HepG2 (cell line): ENCODE results near the gene COMMD4. TPM values are rescaled to one million over a fixed set of nuclear protein-coding genes. Genes with fewer than 3 reads are reported as not detected.

Experiments used
- ATAC-seq: fragments of 200-7000 bp; cut with Tn5 transposase; 3 replicates; pipeline ENCODE4 v1.9.1; 2020; ENCODE audit warnings: mild to moderate bottlenecking, moderate library complexity
- BruUV-seq: library from RNA; stranded (reverse); fragments of 400-500 nt; replicated peaks from 2 replicates; lab custom pipeline; 2021; lab: Mats Ljungman, UMichigan
- CTCF ChIA-PET: fragments of 300-600 bp; formaldehyde crosslinking; extraction: SDS; loops from one replicate; lab custom pipeline; 2021; ENCODE audit warnings: low total read pairs, inconsistent platforms, low intra/inter-chr PET ratio; lab: Yijun Ruan, JAX
- POLR2A ChIA-PET: fragments of 350-600 bp; sonication (Branson Sonifier 250); formaldehyde crosslinking; loops from one replicate; lab custom pipeline; 2020; ENCODE audit warnings: antibody characterized with exemption, inconsistent platforms; lab: Yijun Ruan, JAX
- DNase-seq: peaks from one replicate; pipeline ENCODE4 v3.0.0-alpha.2; 2015; ENCODE audit warnings: low spot score
- FAIRE-seq: peaks from 3 replicates; lab custom pipeline; 2011; peaks lifted over from hg19 to GRCh38; lab: Jason Lieb, UNC
- H2AFZ ChIP-seq: one replicate; pipeline ENCODE4 v1.6.1; 2011; ENCODE audit warnings: low read length, inconsistent platforms
- H3K27ac ChIP-seq: fragments of 300-600 bp; 3 replicates; pipeline ENCODE4 v1.8.0; 2011; ENCODE audit warnings: mixed run types, mild to moderate bottlenecking, mixed read lengths, low read length, inconsistent platforms; ENCODE audit not compliant: insufficient read depth; ENCODE audit errors: extremely low read length
- H3K27me3 ChIP-seq, 2 experiments: fragments of 200-600 bp in 1 of 2; 2 replicates in 1 of 2; 3 replicates in 1 of 2; pipeline versions ENCODE4 v1.6.0 to v1.8.0; 2011; ENCODE audit warnings: low read length in 2 of 2, mild to moderate bottlenecking in 2 of 2, moderate library complexity in 2 of 2, inconsistent platforms in 1 of 2; ENCODE audit not compliant: insufficient read depth in 2 of 2, control insufficient read depth in 1 of 2
- H3K36me3 ChIP-seq, 2 experiments: fragments of 200-600 bp in 1 of 2; replicated peaks in 1 of 2; 2 replicates in 1 of 2; 3 replicates in 1 of 2; pipeline versions ENCODE4 v1.5.1 to v1.8.0; 2011; ENCODE audit warnings: low read length in 2 of 2, inconsistent platforms in 1 of 2; ENCODE audit not compliant: insufficient read depth in 2 of 2, control insufficient read depth in 1 of 2
- H3K4me1 ChIP-seq: 2 replicates; pipeline ENCODE4 v1.5.1; 2012; ENCODE audit warnings: low read length, inconsistent platforms; ENCODE audit not compliant: insufficient read depth
- H3K4me2 ChIP-seq: 2 replicates; pipeline ENCODE4 v1.6.0; 2011; ENCODE audit warnings: low read depth, low read length, inconsistent platforms
- H3K4me3 ChIP-seq, 3 experiments: fragments of 200-600 bp in 1 of 3; sonication (generic), shearing (Covaris generic) in 1 of 3; replicated peaks in 1 of 3; 2 replicates each; pipeline ENCODE4 v1.5.1; 2011 to 2016; ENCODE audit warnings: low read length in 3 of 3, inconsistent platforms in 2 of 3, low read depth in 2 of 3, mild to moderate bottlenecking in 2 of 3, control low read depth in 1 of 3, mixed read lengths in 1 of 3; ENCODE audit not compliant: insufficient read depth in 1 of 3
- H3K79me2 ChIP-seq: one replicate; pipeline ENCODE4 v1.6.1; 2011; ENCODE audit warnings: low read length, inconsistent platforms; ENCODE audit not compliant: insufficient read depth
- H3K9ac ChIP-seq: 2 replicates; pipeline ENCODE4 v1.6.0; 2011; ENCODE audit warnings: mild to moderate bottlenecking, low read depth, low read length, inconsistent platforms; ENCODE audit not compliant: insufficient read depth
- H3K9me3 ChIP-seq: 2 replicates; pipeline ENCODE4 v1.5.1; 2012; ENCODE audit warnings: mild to moderate bottlenecking, low read length
- H4K20me1 ChIP-seq: 2 replicates; pipeline ENCODE4 v1.6.0; 2011; ENCODE audit warnings: inconsistent platforms, mild to moderate bottlenecking, low read length, moderate library complexity; ENCODE audit not compliant: insufficient read depth
- CBX5 ChIP-seq: sonication (generic); formaldehyde crosslinking; IDR thresholded peaks from 2 replicates; pipeline ENCODE4 v1.4.0; 2020; ENCODE audit warnings: missing genetic modification reagents, borderline replicate concordance
- FOXK2 ChIP-seq: fragments of 450-650 bp; IDR thresholded peaks from 2 replicates; pipeline ENCODE4 v1.6.1; 2016
- MXD3 ChIP-seq: IDR thresholded peaks from 2 replicates; pipeline ENCODE4 v1.6.1; 2016; ENCODE audit warnings: mild to moderate bottlenecking, missing biosample characterization, missing genetic modification reagents
- RFXANK ChIP-seq: IDR thresholded peaks from 2 replicates; pipeline ENCODE4 v1.6.1; 2016
- SOX5 ChIP-seq: IDR thresholded peaks from 2 replicates; pipeline ENCODE4 v1.6.1; 2016; ENCODE audit warnings: borderline replicate concordance
- ZNF558 ChIP-seq: sonication (generic); formaldehyde crosslinking; IDR thresholded peaks from 2 replicates; pipeline ENCODE4 v1.9.0; 2022; ENCODE audit warnings: mild to moderate bottlenecking, missing genetic modification reagents, borderline replicate concordance
- ZNF670 ChIP-seq: sonication (generic); formaldehyde crosslinking; IDR thresholded peaks from 2 replicates; pipeline ENCODE4 v1.8.0; 2022; ENCODE audit warnings: mild to moderate bottlenecking, missing genetic modification reagents, borderline replicate concordance
- ZSCAN25 ChIP-seq: sonication (generic); formaldehyde crosslinking; IDR thresholded peaks from 2 replicates; pipeline ENCODE4 v1.8.0; 2022; ENCODE audit warnings: mild to moderate bottlenecking, missing genetic modification reagents
- ZSCAN30 ChIP-seq: sonication (generic); formaldehyde crosslinking; IDR thresholded peaks from 2 replicates; pipeline ENCODE4 v1.5.0; 2020; ENCODE audit warnings: mild to moderate bottlenecking, missing genetic modification reagents
- WGBS: methylation state at CpG from one replicate; pipeline ENCODE4 v1.1.6; 2017; ENCODE audit warnings: low lambda C conversion rate; 5-methylcytosine and 5-hydroxymethylcytosine counted together
- in situ Hi-C: cut with HindIII; loops from 2 replicates; pipeline ENCODE4 v1.10.0; 2017; ENCODE audit warnings: low pct_unique_long_range_greater_than_20kb; ENCODE audit not compliant: extremely low pct_ligation_motif_present
- intact Hi-C: fragments of 100-400 bp; cut with micrococcal nuclease; formaldehyde crosslinking; loops from one replicate; pipeline ENCODE4 v1.10.0; 2022; ENCODE audit not compliant: unreplicated experiment
- polyA plus RNA-seq, 8 experiments: library from polyadenylated mRNA; depleted of rRNA in 3 of 8; stranded (reverse) in 7 of 8; unstranded in 1 of 8; fragments of >200 nt; fragmentation: Illumina TruSeq in 4 of 8; extraction: Trizol in 4 of 8; gene quantifications; 2 replicates each; pipeline versions ENCODE4 v1.2.1 to v1.2.3, GENCODE V29; 2011 to 2016; ENCODE audit warnings: low read depth in 4 of 8, missing spikeins in 1 of 8, mixed read lengths in 1 of 8; ENCODE audit not compliant: insufficient read depth in 1 of 8
- total RNA-seq, 5 experiments: library from RNA; depleted of rRNA; stranded (reverse); fragments of >200 nt; fragmentation: Illumina TruSeq; extraction: Trizol; gene quantifications; 2 replicates each; pipeline ENCODE4 v1.2.3, GENCODE V29; 2016; ENCODE audit warnings: low read depth in 1 of 5
- TF ChIP-seq, protein P1 (sequence below): sonication (generic); formaldehyde crosslinking; IDR thresholded peaks from 2 replicates; pipeline ENCODE4 v1.4.0; 2020; ENCODE audit warnings: missing genetic modification reagents, mild to moderate bottlenecking, borderline replicate concordance

The COMMD4 gene
- total and polyA plus RNA-seq, 2 of the 13 experiments (the other 11 are each of a cell fraction or from before 2014, with no cell fraction given) = 45.8 to 89.9 TPM

DNA sequence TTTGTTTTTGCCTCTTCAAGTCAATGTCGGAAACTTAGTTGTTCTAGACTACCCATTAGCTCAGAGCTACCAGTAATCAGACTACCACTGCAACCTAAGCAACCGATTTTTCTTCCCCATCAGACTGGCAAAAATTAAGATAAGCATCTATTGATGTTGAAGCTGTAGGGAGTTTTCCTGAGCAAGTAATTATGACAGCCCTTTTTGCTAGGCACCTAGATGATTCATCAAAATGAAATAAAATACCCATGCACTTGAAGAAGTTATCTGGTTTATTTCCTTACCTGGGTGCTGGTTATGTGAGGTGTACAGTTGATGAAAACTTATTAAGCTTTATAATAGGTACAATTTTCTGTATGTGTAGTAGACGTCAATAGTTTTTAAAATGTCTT, 554 bp upstream of the COMMD4 start:
- Histone ChIP-seq H3K9me3 (no peaks in the 10 kb centered on the region), H3K4me2 (peak overlapping the region; percentile 99), H3K79me2 (peaks cover 8% of the 10 kb centered on the region), H3K4me3 (peak overlapping the region; percentile 73 to 83 (median 81)), H3K4me1 (peaks cover 22% of the 10 kb centered on the region), H3K27me3 (no peaks in the 10 kb centered on the region), H4K20me1 (no peaks in the 10 kb centered on the region), H3K27ac (peak overlapping the region; percentile 78), H2AFZ (peak overlapping the region; percentile 76), H3K36me3 (peaks cover 0 to 3% of the 10 kb centered on the region in 2 experiments; a peak in 2 of 5 replicates), H3K9ac (peak overlapping the region; percentile 47)
- CTCF ChIA-PET = no interaction called here
- 37% methylated on average over 3 of the region's 3 CpGs for WGBS
- POLR2A ChIA-PET = interaction anchor here (1.3 to 2.0 kb wide), 3 partner anchors 12 to 305 kb away, joined by 6 to 10 read pairs (median 8); partner anchors contain the start of genes IMP3, MAN2C1 and NEIL1
- no TSS peak for BruUV-seq
- TF ChIP-seq MXD3 (no peak), RFXANK (CRISPR knock-in tag) (no peak), ZSCAN30 (CRISPR knock-in tag) (no peak), ZSCAN25 (CRISPR knock-in tag) (no peak), CBX5 (no peak), FOXK2 (no peak), ZNF558 (CRISPR knock-in tag) (no peak), SOX5 (no peak), ZNF670 (CRISPR knock-in tag) (no peak)
- TF ChIP-seq, protein P1, sequence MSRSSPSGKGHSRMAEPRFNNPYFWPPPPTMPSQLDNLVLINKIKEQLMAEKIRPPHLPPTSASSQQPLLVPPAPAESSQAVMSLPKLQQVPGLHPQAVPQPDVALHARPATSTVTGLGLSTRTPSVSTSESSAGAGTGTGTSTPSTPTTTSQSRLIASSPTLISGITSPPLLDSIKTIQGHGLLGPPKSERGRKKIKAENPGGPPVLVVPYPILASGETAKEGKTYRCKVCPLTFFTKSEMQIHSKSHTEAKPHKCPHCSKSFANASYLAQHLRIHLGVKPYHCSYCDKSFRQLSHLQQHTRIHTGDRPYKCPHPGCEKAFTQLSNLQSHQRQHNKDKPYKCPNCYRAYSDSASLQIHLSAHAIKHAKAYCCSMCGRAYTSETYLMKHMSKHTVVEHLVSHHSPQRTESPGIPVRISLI (CRISPR knock-in tag) = no peak
- no peak for FAIRE-seq
- intact Hi-C loops = no loop called here
- in situ Hi-C loops = no loop called here
- ATAC-seq = no peak
- DNase-seq = no peak
